ENCODE data around the gene OPCML.

DNA sequence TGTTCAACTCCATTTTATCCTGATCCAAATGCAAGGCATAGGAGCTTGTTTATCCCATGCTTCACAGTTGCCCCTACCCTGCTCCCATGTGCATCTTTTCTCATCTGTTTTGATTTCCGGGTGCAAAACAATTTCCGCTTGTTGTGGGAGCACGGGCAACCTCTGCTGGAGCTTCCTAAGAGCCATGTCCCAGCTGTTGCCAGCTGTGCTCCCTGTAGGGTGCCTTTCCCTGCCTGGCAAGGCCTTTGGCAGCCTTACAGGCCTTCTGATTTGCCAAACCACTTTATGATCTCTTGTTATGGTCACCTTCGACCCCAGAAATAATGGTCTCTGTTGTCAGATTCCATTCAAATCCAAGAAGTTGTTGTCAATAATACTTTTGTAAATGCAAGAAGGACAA lies 1038.5 kb downstream of the OPCML start:
- TF ChIP-seq, protein P1, sequence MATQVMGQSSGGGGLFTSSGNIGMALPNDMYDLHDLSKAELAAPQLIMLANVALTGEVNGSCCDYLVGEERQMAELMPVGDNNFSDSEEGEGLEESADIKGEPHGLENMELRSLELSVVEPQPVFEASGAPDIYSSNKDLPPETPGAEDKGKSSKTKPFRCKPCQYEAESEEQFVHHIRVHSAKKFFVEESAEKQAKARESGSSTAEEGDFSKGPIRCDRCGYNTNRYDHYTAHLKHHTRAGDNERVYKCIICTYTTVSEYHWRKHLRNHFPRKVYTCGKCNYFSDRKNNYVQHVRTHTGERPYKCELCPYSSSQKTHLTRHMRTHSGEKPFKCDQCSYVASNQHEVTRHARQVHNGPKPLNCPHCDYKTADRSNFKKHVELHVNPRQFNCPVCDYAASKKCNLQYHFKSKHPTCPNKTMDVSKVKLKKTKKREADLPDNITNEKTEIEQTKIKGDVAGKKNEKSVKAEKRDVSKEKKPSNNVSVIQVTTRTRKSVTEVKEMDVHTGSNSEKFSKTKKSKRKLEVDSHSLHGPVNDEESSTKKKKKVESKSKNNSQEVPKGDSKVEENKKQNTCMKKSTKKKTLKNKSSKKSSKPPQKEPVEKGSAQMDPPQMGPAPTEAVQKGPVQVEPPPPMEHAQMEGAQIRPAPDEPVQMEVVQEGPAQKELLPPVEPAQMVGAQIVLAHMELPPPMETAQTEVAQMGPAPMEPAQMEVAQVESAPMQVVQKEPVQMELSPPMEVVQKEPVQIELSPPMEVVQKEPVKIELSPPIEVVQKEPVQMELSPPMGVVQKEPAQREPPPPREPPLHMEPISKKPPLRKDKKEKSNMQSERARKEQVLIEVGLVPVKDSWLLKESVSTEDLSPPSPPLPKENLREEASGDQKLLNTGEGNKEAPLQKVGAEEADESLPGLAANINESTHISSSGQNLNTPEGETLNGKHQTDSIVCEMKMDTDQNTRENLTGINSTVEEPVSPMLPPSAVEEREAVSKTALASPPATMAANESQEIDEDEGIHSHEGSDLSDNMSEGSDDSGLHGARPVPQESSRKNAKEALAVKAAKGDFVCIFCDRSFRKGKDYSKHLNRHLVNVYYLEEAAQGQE (IDR thresholded peaks at IDR 0.05) = no peak
- TF ChIP-seq YY1 (IDR thresholded peaks at IDR 0.05) (no peak), TAF1 (conservative IDR thresholded peaks at IDR 0.05) (no peak), HNF4A (conservative IDR thresholded peaks at IDR 0.05) (no peak), RXRA (IDR thresholded peaks at IDR 0.05) (no peak), JUND (IDR thresholded peaks at IDR 0.05) (no peak), RAD21 (IDR thresholded peaks at IDR 0.05) (no peak)
- TF ChIP-seq, protein P2, sequence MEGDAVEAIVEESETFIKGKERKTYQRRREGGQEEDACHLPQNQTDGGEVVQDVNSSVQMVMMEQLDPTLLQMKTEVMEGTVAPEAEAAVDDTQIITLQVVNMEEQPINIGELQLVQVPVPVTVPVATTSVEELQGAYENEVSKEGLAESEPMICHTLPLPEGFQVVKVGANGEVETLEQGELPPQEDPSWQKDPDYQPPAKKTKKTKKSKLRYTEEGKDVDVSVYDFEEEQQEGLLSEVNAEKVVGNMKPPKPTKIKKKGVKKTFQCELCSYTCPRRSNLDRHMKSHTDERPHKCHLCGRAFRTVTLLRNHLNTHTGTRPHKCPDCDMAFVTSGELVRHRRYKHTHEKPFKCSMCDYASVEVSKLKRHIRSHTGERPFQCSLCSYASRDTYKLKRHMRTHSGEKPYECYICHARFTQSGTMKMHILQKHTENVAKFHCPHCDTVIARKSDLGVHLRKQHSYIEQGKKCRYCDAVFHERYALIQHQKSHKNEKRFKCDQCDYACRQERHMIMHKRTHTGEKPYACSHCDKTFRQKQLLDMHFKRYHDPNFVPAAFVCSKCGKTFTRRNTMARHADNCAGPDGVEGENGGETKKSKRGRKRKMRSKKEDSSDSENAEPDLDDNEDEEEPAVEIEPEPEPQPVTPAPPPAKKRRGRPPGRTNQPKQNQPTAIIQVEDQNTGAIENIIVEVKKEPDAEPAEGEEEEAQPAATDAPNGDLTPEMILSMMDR (IDR thresholded peaks at IDR 0.05; ENCODE audit: low read depth, low read length, missing input control) = no peak
- TF ChIP-seq, protein P3, sequence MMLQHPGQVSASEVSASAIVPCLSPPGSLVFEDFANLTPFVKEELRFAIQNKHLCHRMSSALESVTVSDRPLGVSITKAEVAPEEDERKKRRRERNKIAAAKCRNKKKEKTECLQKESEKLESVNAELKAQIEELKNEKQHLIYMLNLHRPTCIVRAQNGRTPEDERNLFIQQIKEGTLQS (IDR thresholded peaks at IDR 0.05) = no peak
- TF ChIP-seq, protein P4, sequence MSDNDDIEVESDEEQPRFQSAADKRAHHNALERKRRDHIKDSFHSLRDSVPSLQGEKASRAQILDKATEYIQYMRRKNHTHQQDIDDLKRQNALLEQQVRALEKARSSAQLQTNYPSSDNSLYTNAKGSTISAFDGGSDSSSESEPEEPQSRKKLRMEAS (IDR thresholded peaks at IDR 0.05) = no peak
